IMR-90 (cell line): ENCODE data around the gene BANP.

ENCODE experiments used
- BHLHE40 ChIP-seq: fragments of 150-350 bp; IDR thresholded peaks from 2 replicates; pipeline ENCODE4 v1.6.1; 2016; ENCODE audit warnings: mild to moderate bottlenecking, low read depth, low read length
- CEBPB ChIP-seq: IDR thresholded peaks from 2 replicates; pipeline ENCODE4 v1.6.1; 2012; ENCODE audit warnings: low read depth, low read length, improper control_type of control experiment
- FOS ChIP-seq: fragments of 150-350 bp; IDR thresholded peaks from 2 replicates; pipeline ENCODE4 v1.6.1; 2016; ENCODE audit warnings: low read depth, low read length
- MAFK ChIP-seq: IDR thresholded peaks from 2 replicates; pipeline ENCODE4 v1.6.1; 2012; ENCODE audit warnings: low read depth, low read length, improper control_type of control experiment
- NFE2L2 ChIP-seq: fragments of 150-350 bp; IDR thresholded peaks from 2 replicates; pipeline ENCODE4 v1.6.1; 2016; ENCODE audit warnings: low read depth, mild to moderate bottlenecking, low read length
- POLR2A ChIP-seq: IDR thresholded peaks from 2 replicates; pipeline ENCODE4 v1.6.1; 2012; ENCODE audit warnings: mild to moderate bottlenecking, low read depth, low read length
- RAD21 ChIP-seq: IDR thresholded peaks from 2 replicates; pipeline ENCODE4 v1.6.1; 2012; ENCODE audit warnings: low read length, improper control_type of control experiment
- RCOR1 ChIP-seq: IDR thresholded peaks from 2 replicates; pipeline ENCODE4 v1.6.1; 2012; ENCODE audit warnings: mild to moderate bottlenecking, low read length, improper control_type of control experiment; ENCODE audit not compliant: insufficient replicate concordance
- SMC3 ChIP-seq: fragments of 150-350 bp; IDR thresholded peaks from 2 replicates; pipeline ENCODE4 v1.6.1; 2016; ENCODE audit warnings: low read depth, mild to moderate bottlenecking, antibody characterized with exemption, low read length, moderate library complexity
- TF ChIP-seq, protein P1 (sequence below): conservative IDR thresholded peaks from 2 replicates; pipeline ENCODE4 v1.5.1; 2012; ENCODE audit warnings: mild to moderate bottlenecking, low read depth, low read length, improper control_type of control experiment
- TF ChIP-seq, protein P2 (sequence below): fragments of 150-350 bp; IDR thresholded peaks from 2 replicates; pipeline ENCODE4 v1.6.1; 2016; ENCODE audit warnings: low read depth, mild to moderate bottlenecking, low read length, moderate library complexity, borderline replicate concordance

DNA sequence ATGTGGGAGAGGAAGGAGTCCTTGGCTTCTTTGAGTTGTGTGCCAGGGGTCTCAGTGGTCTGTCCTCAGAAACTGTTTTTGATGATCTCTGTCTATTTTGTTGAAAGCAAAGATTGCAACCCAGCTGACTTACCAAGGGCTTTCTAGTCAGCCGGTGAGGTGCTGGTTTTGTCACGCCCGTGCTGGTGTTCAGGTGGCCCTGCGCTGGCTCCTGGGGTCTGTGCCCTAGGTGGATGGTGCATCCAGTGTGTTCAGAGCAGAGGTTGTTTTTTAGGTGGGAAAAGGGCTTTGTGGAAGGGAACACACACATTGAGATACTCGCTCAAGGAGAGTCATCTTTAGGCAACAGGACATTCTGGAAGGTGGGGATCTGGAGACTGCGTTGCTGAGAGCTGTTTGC, 51.0 kb downstream of the BANP start:
- TF ChIP-seq, protein P1, sequence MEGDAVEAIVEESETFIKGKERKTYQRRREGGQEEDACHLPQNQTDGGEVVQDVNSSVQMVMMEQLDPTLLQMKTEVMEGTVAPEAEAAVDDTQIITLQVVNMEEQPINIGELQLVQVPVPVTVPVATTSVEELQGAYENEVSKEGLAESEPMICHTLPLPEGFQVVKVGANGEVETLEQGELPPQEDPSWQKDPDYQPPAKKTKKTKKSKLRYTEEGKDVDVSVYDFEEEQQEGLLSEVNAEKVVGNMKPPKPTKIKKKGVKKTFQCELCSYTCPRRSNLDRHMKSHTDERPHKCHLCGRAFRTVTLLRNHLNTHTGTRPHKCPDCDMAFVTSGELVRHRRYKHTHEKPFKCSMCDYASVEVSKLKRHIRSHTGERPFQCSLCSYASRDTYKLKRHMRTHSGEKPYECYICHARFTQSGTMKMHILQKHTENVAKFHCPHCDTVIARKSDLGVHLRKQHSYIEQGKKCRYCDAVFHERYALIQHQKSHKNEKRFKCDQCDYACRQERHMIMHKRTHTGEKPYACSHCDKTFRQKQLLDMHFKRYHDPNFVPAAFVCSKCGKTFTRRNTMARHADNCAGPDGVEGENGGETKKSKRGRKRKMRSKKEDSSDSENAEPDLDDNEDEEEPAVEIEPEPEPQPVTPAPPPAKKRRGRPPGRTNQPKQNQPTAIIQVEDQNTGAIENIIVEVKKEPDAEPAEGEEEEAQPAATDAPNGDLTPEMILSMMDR: no peak
- TF ChIP-seq, protein P2, sequence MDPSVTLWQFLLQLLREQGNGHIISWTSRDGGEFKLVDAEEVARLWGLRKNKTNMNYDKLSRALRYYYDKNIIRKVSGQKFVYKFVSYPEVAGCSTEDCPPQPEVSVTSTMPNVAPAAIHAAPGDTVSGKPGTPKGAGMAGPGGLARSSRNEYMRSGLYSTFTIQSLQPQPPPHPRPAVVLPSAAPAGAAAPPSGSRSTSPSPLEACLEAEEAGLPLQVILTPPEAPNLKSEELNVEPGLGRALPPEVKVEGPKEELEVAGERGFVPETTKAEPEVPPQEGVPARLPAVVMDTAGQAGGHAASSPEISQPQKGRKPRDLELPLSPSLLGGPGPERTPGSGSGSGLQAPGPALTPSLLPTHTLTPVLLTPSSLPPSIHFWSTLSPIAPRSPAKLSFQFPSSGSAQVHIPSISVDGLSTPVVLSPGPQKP: no peak
- no peak for TF ChIP-seq RCOR1
- TF ChIP-seq POLR2A: no peak
- no peak for TF ChIP-seq SMC3
- TF ChIP-seq FOS: no peak
- no peak for TF ChIP-seq CEBPB
- TF ChIP-seq NFE2L2: no peak
- no peak for TF ChIP-seq MAFK
- no peak for TF ChIP-seq RAD21
- no peak for TF ChIP-seq BHLHE40
